Neural progenitor cell (in vitro differentiated cells): ENCODE results near the gene ROR2.

ENCODE experiments used
- CTCF ChIP-seq: fragments of 200-600 bp; sonication (generic); IDR thresholded peaks from 2 replicates; pipeline ENCODE4 v1.5.1; 2017; ENCODE audit warnings: antibody characterized with exemption, mild to moderate bottlenecking
- EZH2 ChIP-seq: fragments of 200-600 bp; sonication (generic); IDR thresholded peaks from 2 replicates; pipeline ENCODE4 v1.6.1; 2017; ENCODE audit warnings: antibody characterized with exemption, mild to moderate bottlenecking, moderate library complexity

- TF ChIP-seq CTCF (no peak), EZH2 (no peak)
These were observed 131.2 kb downstream of the ROR2 start for GRCh38 chr9:91818647-91819403.
